ENCODE data around the gene JPT2. TPM values are rescaled to one million over a fixed set of nuclear protein-coding genes. Genes with fewer than 3 reads are reported as not detected.
A peak's percentile ranks its signal among the peaks of the same experiment; 100 is the strongest.
"Not testable (repeated sequence)": the region's sequence is repeated elsewhere in the genome, so short reads cannot be mapped to it uniquely, and the experiment has no call there.

Gene JPT2
- total and polyA plus RNA-seq, 3 donors from 2014 or later, result 25.8 to 45.2 (median 27.9) TPM

DNA sequence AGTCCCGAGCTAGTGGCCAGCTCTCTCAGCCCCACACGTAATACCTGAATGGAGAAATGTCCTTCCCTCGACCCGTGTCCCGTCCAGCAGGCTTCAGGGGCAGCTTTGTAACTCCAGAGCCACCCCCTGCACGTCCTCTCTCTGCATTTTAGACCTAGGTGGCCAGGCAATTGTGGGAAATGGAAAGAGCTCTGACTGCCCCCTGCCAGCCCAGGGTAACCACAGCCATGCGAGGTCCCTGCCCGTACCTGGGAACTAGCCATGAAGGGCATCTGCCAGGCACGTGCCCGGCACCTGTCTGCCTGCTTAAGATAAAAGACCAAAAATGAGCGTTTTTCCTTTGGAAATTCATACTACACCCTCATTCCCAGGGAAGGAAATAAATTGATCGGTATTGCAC is 37.1 kb downstream of the JPT2 start:
- peaks cover 7% of the 10 kb centered on the region for H3K4me1 ChIP-seq
- H3K36me3 ChIP-seq (ENCODE audit: low read depth, missing control alignments), result no peaks in the 10 kb centered on the region
- intact Hi-C loops (cut with DNase I; ENCODE audit: low total_unique reads), result no loop called here
- no peak overlapping the region for H3K27ac ChIP-seq
- 94 to 96% methylated on average over 12 of the region's 12 CpGs for WGBS, 2 donors
- no peak overlapping the region for H3K4me3 ChIP-seq
- no peak for TF ChIP-seq POLR2A (IDR thresholded peaks at IDR 0.05)
- TF ChIP-seq CTCF (IDR thresholded peaks at IDR 0.05), result no peak
- H3K27me3 ChIP-seq, result no peaks in the 10 kb centered on the region
- no peaks in the 10 kb centered on the region for H3K9me3 ChIP-seq
- no peak for DNase-seq

- H3K9me3 ChIP-seq; H3K4me3 ChIP-seq; intact Hi-C loops (cut with DNase I; ENCODE audit: low total_unique reads); H3K27ac ChIP-seq; DNase-seq; H3K36me3 ChIP-seq (ENCODE audit: low read depth, missing control alignments); H3K27me3 ChIP-seq; H3K4me1 ChIP-seq: not testable (repeated sequence)
- 89 to 97% methylated on average over 7 to 10 of the region's 10 CpGs for WGBS, 2 donors
Observed at GRCh38 chr16:1718236-1718635, 40.2 kb downstream of the JPT2 start.

GRCh38 chr16:1719559-1720229 is 41.6 kb downstream of the JPT2 start:
- H3K27ac ChIP-seq; H3K4me3 ChIP-seq; H3K4me1 ChIP-seq; H3K27me3 ChIP-seq; H3K9me3 ChIP-seq; H3K36me3 ChIP-seq (ENCODE audit: low read depth, missing control alignments); intact Hi-C loops (cut with DNase I; ENCODE audit: low total_unique reads); DNase-seq: not testable (repeated sequence)
- WGBS, 2 donors, result 86 to 89% methylated on average over 12 of the region's 12 CpGs

DNA sequence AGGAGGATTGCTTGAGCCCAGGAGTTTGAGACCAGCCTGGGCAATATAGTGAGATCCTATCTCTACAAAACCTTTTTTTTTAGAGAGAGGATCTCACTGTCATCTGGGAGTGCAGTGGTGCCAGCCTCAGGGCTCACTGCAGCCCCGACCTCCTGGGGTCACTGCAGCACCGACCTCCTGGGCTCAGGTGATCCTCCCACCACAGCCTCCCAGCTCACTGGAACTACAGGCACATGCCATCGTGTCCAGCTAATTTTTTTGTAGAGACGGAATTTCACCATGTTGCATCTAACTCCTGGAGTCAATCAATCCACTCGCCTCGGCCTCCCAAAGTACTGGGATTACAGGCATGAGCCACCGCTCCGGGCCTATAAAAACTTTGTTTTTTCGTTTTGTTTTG is 43.3 kb downstream of the JPT2 start:
- DNase-seq, result no peak
- Histone ChIP-seq H3K27ac (no peak overlapping the region), H3K27me3 (no peaks in the 10 kb centered on the region), H3K36me3 (ENCODE audit: low read depth, missing control alignments) (no peaks in the 10 kb centered on the region), H3K9me3 (no peaks in the 10 kb centered on the region), H3K4me3 (no peak overlapping the region), H3K4me1 (peaks cover 3% of the 10 kb centered on the region)
- 95% methylated on average over 9 of the region's 9 CpGs for WGBS, 2 donors
- intact Hi-C loops (cut with DNase I; ENCODE audit: low total_unique reads), result no loop called here
- TF ChIP-seq CTCF (IDR thresholded peaks at IDR 0.05) (no peak), POLR2A (IDR thresholded peaks at IDR 0.05) (no peak)

GRCh38 chr16:1723450-1724147 is 45.5 kb downstream of the JPT2 start:
- Histone ChIP-seq H3K27ac (no peak overlapping the region), H3K27me3 (no peaks in the 10 kb centered on the region), H3K36me3 (ENCODE audit: low read depth, missing control alignments) (no peaks in the 10 kb centered on the region), H3K9me3 (no peaks in the 10 kb centered on the region), H3K4me3 (no peak overlapping the region), H3K4me1 (peaks cover 3% of the 10 kb centered on the region)
- DNase-seq, result peak; percentile 65
- intact Hi-C loops (cut with DNase I; ENCODE audit: low total_unique reads), result no loop called here
- WGBS, 2 donors, result 52 to 57% methylated on average over 6 of the region's 6 CpGs
- TF ChIP-seq CTCF (IDR thresholded peaks at IDR 0.05) (peak; percentile 52 to 81 (median 63)), POLR2A (IDR thresholded peaks at IDR 0.05) (no peak)
